SK-N-SH (cell line): ENCODE measurements around the gene MYPOP. TPM values are rescaled to one million over a fixed set of nuclear protein-coding genes. Genes with fewer than 3 reads are reported as not detected.

Source experiments
- CTCF ChIA-PET: fragments of 300-600, 350-600 bp; formaldehyde crosslinking; extraction: SDS; loops from one replicate; lab custom pipeline; 2021; lab: Yijun Ruan, JAX
- POLR2A ChIA-PET: fragments of 350-600 bp; sonication (Branson Sonifier 250); formaldehyde crosslinking; extraction: SDS; loops from one replicate; lab custom pipeline; 2020; ENCODE audit warnings: antibody characterized with exemption, inconsistent platforms; lab: Yijun Ruan, JAX
- DNase-seq: peaks from one replicate; pipeline ENCODE4 v3.0.0; 2012
- H2AFZ ChIP-seq: fragments of 200-600 bp; sonication (generic); 2 replicates; pipeline ENCODE4 v1.8.1; 2016; ENCODE audit warnings: antibody characterized with exemption, mild to moderate bottlenecking, low read depth
- H3F3A ChIP-seq: fragments of 200-600 bp; sonication (generic); replicated peaks from 2 replicates; pipeline ENCODE3; 2016; ENCODE audit warnings: antibody characterized with exemption, mild to moderate bottlenecking; ENCODE audit not compliant: insufficient read depth
- H3K27ac ChIP-seq, 2 experiments: fragments of 200-500 bp in 1 of 2; fragments of 200-600 bp in 1 of 2; sonication (Bioruptor generic) in 1 of 2; sonication (generic), shearing (Covaris generic) in 1 of 2; 2 replicates each; pipeline versions ENCODE4 v1.5.1 to v1.6.1; 2014 to 2016; ENCODE audit warnings: low read depth in 2 of 2, inconsistent platforms in 1 of 2, low read length in 1 of 2, mild to moderate bottlenecking in 1 of 2, mixed read lengths in 1 of 2
- H3K27me3 ChIP-seq: fragments of 200-600 bp; sonication (generic), shearing (Covaris generic); 2 replicates; pipeline ENCODE4 v1.6.1; 2016; ENCODE audit warnings: mixed run types; ENCODE audit not compliant: insufficient read depth
- H3K36me3 ChIP-seq, 2 experiments: fragments of 200-500 bp in 1 of 2; fragments of 200-600 bp in 1 of 2; sonication (Bioruptor generic) in 1 of 2; sonication (generic) in 1 of 2; replicated peaks in 1 of 2; 2 replicates each; pipeline versions ENCODE3 to v1.5.1; 2014 to 2016; ENCODE audit warnings: low read length in 1 of 2, mild to moderate bottlenecking in 1 of 2; ENCODE audit not compliant: insufficient read depth in 2 of 2, control insufficient read depth in 1 of 2
- H3K4me1 ChIP-seq, 2 experiments: fragments of 200-500 bp in 1 of 2; fragments of 200-600 bp in 1 of 2; sonication (Bioruptor generic) in 1 of 2; sonication (generic), shearing (Covaris generic) in 1 of 2; 2 replicates each; pipeline versions ENCODE4 v1.5.1 to v1.6.1; 2014 to 2016; ENCODE audit warnings: low read depth in 1 of 2, low read length in 1 of 2, mixed run types in 1 of 2; ENCODE audit not compliant: insufficient read depth in 2 of 2, control insufficient read depth in 1 of 2
- H3K4me2 ChIP-seq: fragments of 200-600 bp; sonication (generic), shearing (Covaris generic); 2 replicates; pipeline ENCODE4 v1.6.1; 2017; ENCODE audit warnings: mixed run types
- H3K4me3 ChIP-seq, 2 experiments: fragments of 200-500 bp in 1 of 2; fragments of 200-600 bp in 1 of 2; sonication (Bioruptor generic) in 1 of 2; sonication (generic), shearing (Covaris generic) in 1 of 2; 2 replicates each; pipeline versions ENCODE4 v1.5.1 to v1.8.1; 2014 to 2016; ENCODE audit warnings: low read depth in 2 of 2, inconsistent platforms in 1 of 2, low read length in 1 of 2, mild to moderate bottlenecking in 1 of 2, mixed read lengths in 1 of 2, moderate library complexity in 1 of 2
- H3K79me2 ChIP-seq: fragments of 200-600 bp; sonication (generic); 2 replicates; pipeline ENCODE4 v1.8.1; 2017; ENCODE audit warnings: mild to moderate bottlenecking; ENCODE audit not compliant: insufficient read depth
- H3K9ac ChIP-seq: fragments of 200-600 bp; sonication (generic); 2 replicates; pipeline ENCODE4 v1.6.1; 2017; ENCODE audit warnings: mixed run types
- H3K9me2 ChIP-seq: fragments of 200-600 bp; sonication (generic); 2 replicates; pipeline ENCODE4 v1.6.1; 2017; ENCODE audit warnings: mixed run types
- H3K9me3 ChIP-seq: fragments of 200-600 bp; sonication (generic); 2 replicates; pipeline ENCODE4 v1.6.1; 2017; ENCODE audit warnings: mixed run types, mild to moderate bottlenecking, moderate library complexity
- H4K20me1 ChIP-seq: fragments of 200-600 bp; sonication (generic); 2 replicates; pipeline ENCODE4 v1.6.1; 2017; ENCODE audit warnings: mild to moderate bottlenecking, mixed run types; ENCODE audit not compliant: insufficient read depth
- CHD2 ChIP-seq: fragments of 150-350 bp; IDR thresholded peaks from 2 replicates; pipeline ENCODE4 v1.6.1; 2018; ENCODE audit warnings: low read length; ENCODE audit not compliant: partially characterized antibody
- FOSL2 ChIP-seq: IDR thresholded peaks from 2 replicates; pipeline ENCODE4 v1.4.0; 2012; ENCODE audit warnings: low read depth, mild to moderate bottlenecking, moderate library complexity, borderline replicate concordance
- GABPA ChIP-seq: IDR thresholded peaks from 2 replicates; pipeline ENCODE4 v1.4.0; 2012; ENCODE audit warnings: low read depth, mild to moderate bottlenecking
- JUND ChIP-seq: IDR thresholded peaks from 2 replicates; pipeline ENCODE4 v1.4.0; 2012
- MEF2A ChIP-seq: IDR thresholded peaks from 2 replicates; pipeline ENCODE4 v1.4.0; 2012; ENCODE audit warnings: low read depth, borderline replicate concordance
- NRF1 ChIP-seq: IDR thresholded peaks from 2 replicates; pipeline ENCODE4 v1.6.1; 2012; ENCODE audit warnings: low read depth, mild to moderate bottlenecking, low read length
- POLR2AphosphoS5 ChIP-seq: IDR thresholded peaks from 2 replicates; pipeline ENCODE4 v1.6.1; 2012; ENCODE audit warnings: low read depth, low read length
- RAD21 ChIP-seq: IDR thresholded peaks from 2 replicates; pipeline ENCODE4 v1.6.1; 2012; ENCODE audit warnings: mild to moderate bottlenecking, low read length
- TAF1 ChIP-seq: IDR thresholded peaks from 2 replicates; pipeline ENCODE4 v1.6.1; 2012; ENCODE audit warnings: low read depth, mild to moderate bottlenecking, low read length, moderate library complexity, borderline replicate concordance
- WGBS: methylation state at CpG from one replicate; pipeline ENCODE4 v1.1.6; 2017; ENCODE audit warnings: low lambda C conversion rate; 5-methylcytosine and 5-hydroxymethylcytosine counted together
- polyA plus RNA-seq, 3 experiments: library from polyadenylated mRNA; depleted of rRNA; stranded (reverse); fragments of >200 nt; gene quantifications; 2 replicates each; pipeline ENCODE4 v1.2.3, GENCODE V29; 2012
- TF ChIP-seq, protein P1 (sequence below): IDR thresholded peaks from 2 replicates; pipeline ENCODE4 v1.4.0; 2012; ENCODE audit warnings: low read depth, borderline replicate concordance
- TF ChIP-seq, protein P2 (sequence below): fragments of 150-350 bp; IDR thresholded peaks from 2 replicates; pipeline ENCODE4 v1.6.1; 2016; ENCODE audit warnings: mild to moderate bottlenecking, low read depth, low read length
- TF ChIP-seq, protein P3 (sequence below): IDR thresholded peaks from 2 replicates; pipeline ENCODE4 v1.6.1; 2012; ENCODE audit warnings: mild to moderate bottlenecking, low read depth, low read length, moderate library complexity
- TF ChIP-seq, protein P4 (sequence below): IDR thresholded peaks from 2 replicates; pipeline ENCODE4 v1.4.0; 2012; ENCODE audit warnings: low read depth
- TF ChIP-seq, protein P5 (sequence below): fragments of 150-350 bp; IDR thresholded peaks from 2 replicates; pipeline ENCODE4 v1.6.1; 2017; ENCODE audit warnings: antibody characterized with exemption, low read length, low read depth, borderline replicate concordance
- TF ChIP-seq, protein P6 (sequence below): IDR thresholded peaks from 2 replicates; pipeline ENCODE4; 2012

MYPOP gene
- polyA plus RNA-seq, 1 of the 3 experiments (the other 2 are of a cell fraction) = 5.1 TPM

DNA sequence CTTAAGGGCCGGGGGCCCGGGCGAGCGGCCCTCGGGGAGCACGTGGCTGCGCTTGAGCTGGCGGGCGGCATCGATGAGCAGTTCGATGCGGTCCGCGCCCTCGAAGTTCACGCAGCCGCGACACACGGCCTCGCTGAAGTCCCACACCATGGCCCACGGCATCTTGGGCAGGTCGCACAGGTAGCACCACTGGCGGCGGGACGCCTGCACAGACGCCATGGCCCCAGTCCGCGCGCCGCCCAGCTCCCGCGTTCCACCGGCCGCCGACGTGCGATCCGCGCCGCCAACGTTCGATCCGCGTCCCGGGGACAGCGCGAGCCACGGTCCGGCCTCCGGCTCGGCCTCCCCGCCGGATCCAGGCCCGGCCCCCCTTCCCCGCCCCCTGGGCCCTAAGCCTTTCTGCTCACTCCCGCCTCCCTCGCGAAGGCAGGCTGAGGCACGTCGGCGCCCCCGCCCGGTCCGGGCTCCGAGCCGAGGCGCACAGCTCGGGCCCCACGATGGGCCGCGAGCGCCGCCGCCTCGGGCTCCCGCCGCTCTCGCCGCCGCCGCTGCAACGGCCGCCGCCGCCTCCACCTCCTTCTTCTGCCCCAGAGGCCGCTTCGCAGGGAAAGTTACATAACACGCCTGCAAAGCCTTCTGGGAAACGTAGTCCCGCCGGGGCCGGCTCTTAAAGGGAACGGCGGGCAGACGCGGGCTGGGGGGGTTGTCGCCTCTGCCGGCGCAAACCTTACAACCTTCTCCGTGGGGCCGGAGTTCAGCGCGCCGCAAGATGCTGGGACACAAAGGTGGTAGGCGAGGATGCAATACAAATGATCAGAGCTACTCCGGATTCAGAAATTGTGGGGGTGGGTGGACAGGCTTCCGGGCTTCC is 16.6 kb downstream of the MYPOP start, which contains the start of gene IRF2BP1:
Gene IRF2BP1 (minus strand): TSS at position 586 of the 871 bp plus-strand sequence. CDS start 367 bp downstream, at position 219.
- no peaks in the 10 kb centered on the region for H3K9me2 ChIP-seq
- no peaks in the 10 kb centered on the region for H3K27me3 ChIP-seq
- peak within 1 kb of the TSS; percentile 75 for H2AFZ ChIP-seq
- H3K4me1 ChIP-seq = peaks cover 3 to 39% of the 10 kb centered on the region in 2 experiments; a peak in 2 of 4 replicates
- peak within 1 kb of the TSS; percentile 78 to 92 for H3K27ac ChIP-seq
- ChIA-PET POLR2A (interaction anchor here (0.6 to 1.6 kb wide), 4 partner anchors 17 to 123 kb away, joined by 3 to 19 read pairs (median 5); partner anchors contain the start of genes MYPOP and SYMPK), CTCF (interaction anchor here (0.8 to 9.9 kb wide), 5 partner anchors 17 to 113 kb away, joined by 3 to 130 read pairs (median 13); partner anchors contain the start of genes FOXA3, MYPOP, RSPH6A and SYMPK)
- DNase-seq = peak; percentile 91
- H4K20me1 ChIP-seq = peaks cover 33% of the 10 kb centered on the region
- peaks cover 19% of the 10 kb centered on the region for H3F3A ChIP-seq
- 1% methylated on average over 19 of the region's 107 CpGs for WGBS
- H3K4me3 ChIP-seq = peak within 1 kb of the TSS; percentile 72 to 81
- no peaks in the 10 kb centered on the region for H3K9me3 ChIP-seq
- H3K4me2 ChIP-seq = peak within 1 kb of the TSS; percentile 84
- H3K79me2 ChIP-seq = peaks cover 29% of the 10 kb centered on the region
- peak within 1 kb of the TSS; percentile 77 for H3K9ac ChIP-seq
- peaks cover 3 to 30% of the 10 kb centered on the region in 2 experiments for H3K36me3 ChIP-seq
- TF ChIP-seq GABPA (peak; percentile 74), FOSL2 (no peak), CHD2 (no peak), POLR2AphosphoS5 (peak; percentile 32), JUND (no peak), RAD21 (no peak), TAF1 (peak; percentile 48), MEF2A (no peak), NRF1 (no peak)
- TF ChIP-seq, protein P1, sequence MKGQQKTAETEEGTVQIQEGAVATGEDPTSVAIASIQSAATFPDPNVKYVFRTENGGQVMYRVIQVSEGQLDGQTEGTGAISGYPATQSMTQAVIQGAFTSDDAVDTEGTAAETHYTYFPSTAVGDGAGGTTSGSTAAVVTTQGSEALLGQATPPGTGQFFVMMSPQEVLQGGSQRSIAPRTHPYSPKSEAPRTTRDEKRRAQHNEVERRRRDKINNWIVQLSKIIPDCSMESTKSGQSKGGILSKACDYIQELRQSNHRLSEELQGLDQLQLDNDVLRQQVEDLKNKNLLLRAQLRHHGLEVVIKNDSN = no peak
- TF ChIP-seq, protein P2, sequence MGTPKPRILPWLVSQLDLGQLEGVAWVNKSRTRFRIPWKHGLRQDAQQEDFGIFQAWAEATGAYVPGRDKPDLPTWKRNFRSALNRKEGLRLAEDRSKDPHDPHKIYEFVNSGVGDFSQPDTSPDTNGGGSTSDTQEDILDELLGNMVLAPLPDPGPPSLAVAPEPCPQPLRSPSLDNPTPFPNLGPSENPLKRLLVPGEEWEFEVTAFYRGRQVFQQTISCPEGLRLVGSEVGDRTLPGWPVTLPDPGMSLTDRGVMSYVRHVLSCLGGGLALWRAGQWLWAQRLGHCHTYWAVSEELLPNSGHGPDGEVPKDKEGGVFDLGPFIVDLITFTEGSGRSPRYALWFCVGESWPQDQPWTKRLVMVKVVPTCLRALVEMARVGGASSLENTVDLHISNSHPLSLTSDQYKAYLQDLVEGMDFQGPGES = no peak
- TF ChIP-seq, protein P3, sequence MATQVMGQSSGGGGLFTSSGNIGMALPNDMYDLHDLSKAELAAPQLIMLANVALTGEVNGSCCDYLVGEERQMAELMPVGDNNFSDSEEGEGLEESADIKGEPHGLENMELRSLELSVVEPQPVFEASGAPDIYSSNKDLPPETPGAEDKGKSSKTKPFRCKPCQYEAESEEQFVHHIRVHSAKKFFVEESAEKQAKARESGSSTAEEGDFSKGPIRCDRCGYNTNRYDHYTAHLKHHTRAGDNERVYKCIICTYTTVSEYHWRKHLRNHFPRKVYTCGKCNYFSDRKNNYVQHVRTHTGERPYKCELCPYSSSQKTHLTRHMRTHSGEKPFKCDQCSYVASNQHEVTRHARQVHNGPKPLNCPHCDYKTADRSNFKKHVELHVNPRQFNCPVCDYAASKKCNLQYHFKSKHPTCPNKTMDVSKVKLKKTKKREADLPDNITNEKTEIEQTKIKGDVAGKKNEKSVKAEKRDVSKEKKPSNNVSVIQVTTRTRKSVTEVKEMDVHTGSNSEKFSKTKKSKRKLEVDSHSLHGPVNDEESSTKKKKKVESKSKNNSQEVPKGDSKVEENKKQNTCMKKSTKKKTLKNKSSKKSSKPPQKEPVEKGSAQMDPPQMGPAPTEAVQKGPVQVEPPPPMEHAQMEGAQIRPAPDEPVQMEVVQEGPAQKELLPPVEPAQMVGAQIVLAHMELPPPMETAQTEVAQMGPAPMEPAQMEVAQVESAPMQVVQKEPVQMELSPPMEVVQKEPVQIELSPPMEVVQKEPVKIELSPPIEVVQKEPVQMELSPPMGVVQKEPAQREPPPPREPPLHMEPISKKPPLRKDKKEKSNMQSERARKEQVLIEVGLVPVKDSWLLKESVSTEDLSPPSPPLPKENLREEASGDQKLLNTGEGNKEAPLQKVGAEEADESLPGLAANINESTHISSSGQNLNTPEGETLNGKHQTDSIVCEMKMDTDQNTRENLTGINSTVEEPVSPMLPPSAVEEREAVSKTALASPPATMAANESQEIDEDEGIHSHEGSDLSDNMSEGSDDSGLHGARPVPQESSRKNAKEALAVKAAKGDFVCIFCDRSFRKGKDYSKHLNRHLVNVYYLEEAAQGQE = 0 out of 2 replicates have a peak, but pooled peaks have one; percentile 4
- TF ChIP-seq, protein P4, sequence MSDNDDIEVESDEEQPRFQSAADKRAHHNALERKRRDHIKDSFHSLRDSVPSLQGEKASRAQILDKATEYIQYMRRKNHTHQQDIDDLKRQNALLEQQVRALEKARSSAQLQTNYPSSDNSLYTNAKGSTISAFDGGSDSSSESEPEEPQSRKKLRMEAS = peak; percentile 74
- TF ChIP-seq, protein P5, sequence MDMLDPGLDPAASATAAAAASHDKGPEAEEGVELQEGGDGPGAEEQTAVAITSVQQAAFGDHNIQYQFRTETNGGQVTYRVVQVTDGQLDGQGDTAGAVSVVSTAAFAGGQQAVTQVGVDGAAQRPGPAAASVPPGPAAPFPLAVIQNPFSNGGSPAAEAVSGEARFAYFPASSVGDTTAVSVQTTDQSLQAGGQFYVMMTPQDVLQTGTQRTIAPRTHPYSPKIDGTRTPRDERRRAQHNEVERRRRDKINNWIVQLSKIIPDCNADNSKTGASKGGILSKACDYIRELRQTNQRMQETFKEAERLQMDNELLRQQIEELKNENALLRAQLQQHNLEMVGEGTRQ = no peak
- TF ChIP-seq, protein P6, sequence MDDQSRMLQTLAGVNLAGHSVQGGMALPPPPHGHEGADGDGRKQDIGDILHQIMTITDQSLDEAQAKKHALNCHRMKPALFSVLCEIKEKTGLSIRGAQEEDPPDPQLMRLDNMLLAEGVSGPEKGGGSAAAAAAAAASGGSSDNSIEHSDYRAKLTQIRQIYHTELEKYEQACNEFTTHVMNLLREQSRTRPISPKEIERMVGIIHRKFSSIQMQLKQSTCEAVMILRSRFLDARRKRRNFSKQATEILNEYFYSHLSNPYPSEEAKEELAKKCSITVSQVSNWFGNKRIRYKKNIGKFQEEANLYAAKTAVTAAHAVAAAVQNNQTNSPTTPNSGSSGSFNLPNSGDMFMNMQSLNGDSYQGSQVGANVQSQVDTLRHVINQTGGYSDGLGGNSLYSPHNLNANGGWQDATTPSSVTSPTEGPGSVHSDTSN = no peak
